ENCODE results near the gene IQGAP3.

DNA sequence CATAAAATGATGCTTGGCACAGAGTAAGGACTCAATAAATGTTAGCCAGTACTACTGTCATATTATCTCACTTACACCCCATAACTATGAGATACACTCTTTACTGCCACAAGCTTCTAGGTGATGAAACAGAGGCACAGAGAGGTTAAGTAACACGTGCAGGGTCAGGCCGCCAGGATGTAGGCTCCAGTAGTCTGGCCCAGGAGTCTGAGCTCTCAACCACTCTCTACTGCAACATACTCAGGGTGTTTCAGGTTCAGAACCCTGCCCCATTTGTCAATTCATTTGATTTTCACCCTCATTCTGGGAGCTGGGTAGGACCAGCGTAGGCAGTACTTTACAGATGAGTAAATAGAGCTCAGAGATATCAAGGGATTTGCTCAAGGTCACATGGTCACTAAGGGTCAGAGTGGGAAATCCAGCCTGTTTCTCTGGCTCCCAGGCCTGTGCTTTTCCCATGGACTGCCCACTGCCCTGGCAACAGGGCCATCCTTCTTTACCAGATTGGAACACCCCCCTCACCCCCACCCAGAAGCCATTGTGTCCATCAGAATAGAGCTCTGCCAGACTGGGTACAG, 21.2 kb downstream of the IQGAP3 start:
- TF ChIP-seq, protein P1, sequence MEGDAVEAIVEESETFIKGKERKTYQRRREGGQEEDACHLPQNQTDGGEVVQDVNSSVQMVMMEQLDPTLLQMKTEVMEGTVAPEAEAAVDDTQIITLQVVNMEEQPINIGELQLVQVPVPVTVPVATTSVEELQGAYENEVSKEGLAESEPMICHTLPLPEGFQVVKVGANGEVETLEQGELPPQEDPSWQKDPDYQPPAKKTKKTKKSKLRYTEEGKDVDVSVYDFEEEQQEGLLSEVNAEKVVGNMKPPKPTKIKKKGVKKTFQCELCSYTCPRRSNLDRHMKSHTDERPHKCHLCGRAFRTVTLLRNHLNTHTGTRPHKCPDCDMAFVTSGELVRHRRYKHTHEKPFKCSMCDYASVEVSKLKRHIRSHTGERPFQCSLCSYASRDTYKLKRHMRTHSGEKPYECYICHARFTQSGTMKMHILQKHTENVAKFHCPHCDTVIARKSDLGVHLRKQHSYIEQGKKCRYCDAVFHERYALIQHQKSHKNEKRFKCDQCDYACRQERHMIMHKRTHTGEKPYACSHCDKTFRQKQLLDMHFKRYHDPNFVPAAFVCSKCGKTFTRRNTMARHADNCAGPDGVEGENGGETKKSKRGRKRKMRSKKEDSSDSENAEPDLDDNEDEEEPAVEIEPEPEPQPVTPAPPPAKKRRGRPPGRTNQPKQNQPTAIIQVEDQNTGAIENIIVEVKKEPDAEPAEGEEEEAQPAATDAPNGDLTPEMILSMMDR (IDR thresholded peaks at IDR 0.05; ENCODE audit: low read depth, low read length) = no peak
- TF ChIP-seq EZH2phosphoT487 (IDR thresholded peaks at IDR 0.05; ENCODE audit: low read depth) = no peak
